ENCODE results near the gene NEFH.

GRCh38 chr22:29459773-29460172, 20.2 kb upstream of the NEFH start:
- TF ChIP-seq CTCF (IDR thresholded peaks at IDR 0.05; ENCODE audit: low read depth, low read length) (no peak), EZH2phosphoT487 (IDR thresholded peaks at IDR 0.05; ENCODE audit: low read depth) (no peak)
